ENCODE results near the gene GLIS1.

Gene GLIS1

DNA sequence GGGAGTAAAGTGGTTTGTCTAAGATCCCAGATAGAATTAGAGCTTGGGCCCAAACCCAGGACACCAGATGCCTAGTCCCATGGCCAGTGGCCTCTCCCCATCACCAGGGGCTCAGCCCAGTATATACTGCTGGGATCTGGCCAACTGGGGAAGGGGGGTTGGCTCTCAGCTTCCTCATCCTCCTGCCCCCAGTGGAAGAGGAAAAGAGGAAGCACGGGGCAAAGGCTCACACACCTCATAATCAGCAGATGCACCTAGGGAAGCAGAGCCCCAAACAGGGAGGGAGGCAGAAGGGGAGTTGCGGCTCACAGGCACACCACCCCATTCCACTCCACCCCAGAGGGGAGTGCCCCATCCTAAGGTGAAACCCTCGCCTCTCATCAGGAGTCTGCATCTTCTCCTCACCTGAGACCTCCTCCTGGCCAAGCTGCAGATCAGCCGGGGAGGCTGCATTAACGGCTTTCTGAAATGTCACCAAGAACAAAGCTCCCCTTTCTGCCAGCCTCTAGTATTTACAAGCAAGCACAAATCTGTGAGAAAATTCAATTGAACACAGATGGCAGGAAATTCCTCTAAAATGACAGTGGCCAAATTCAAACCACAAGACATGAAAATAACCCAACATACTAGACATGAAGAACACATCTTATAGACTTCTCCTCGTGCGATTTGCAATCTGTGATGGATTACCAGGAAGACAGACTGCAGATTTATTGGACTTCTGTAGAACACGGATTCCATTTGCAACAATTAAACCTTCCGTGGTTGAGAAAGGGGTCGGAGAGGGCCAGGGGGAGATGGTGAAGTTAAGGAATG is 82.8 kb downstream of the GLIS1 start:
- H3K4me3 ChIP-seq (ENCODE audit: low read depth, low read length), result no peak overlapping the region
- no peak for TF ChIP-seq CTCF (IDR thresholded peaks at IDR 0.05; ENCODE audit: low read depth, low read length)

GRCh38 chr1:53654216-53655210 is 84.5 kb downstream of the GLIS1 start:
- no peak overlapping the region for H3K4me3 ChIP-seq (ENCODE audit: low read depth, low read length)
- TF ChIP-seq CTCF (IDR thresholded peaks at IDR 0.05; ENCODE audit: low read depth, low read length), result no peak

- TF ChIP-seq CTCF (IDR thresholded peaks at IDR 0.05; ENCODE audit: low read depth, low read length), result no peak
- no peak overlapping the region for H3K4me3 ChIP-seq (ENCODE audit: low read depth, low read length)
Measured at GRCh38 chr1:53653631-53654030, 85.3 kb downstream of the GLIS1 start.

GRCh38 chr1:53653200-53653575 is 85.8 kb downstream of the GLIS1 start:
- no peak for TF ChIP-seq CTCF (IDR thresholded peaks at IDR 0.05; ENCODE audit: low read depth, low read length)
- H3K4me3 ChIP-seq (ENCODE audit: low read depth, low read length), result no peak overlapping the region

- no peak for TF ChIP-seq CTCF (IDR thresholded peaks at IDR 0.05; ENCODE audit: low read depth, low read length)
- H3K4me3 ChIP-seq (ENCODE audit: low read depth, low read length), result no peak overlapping the region
Measured at GRCh38 chr1:53652441-53653199, 86.3 kb downstream of the GLIS1 start.

DNA sequence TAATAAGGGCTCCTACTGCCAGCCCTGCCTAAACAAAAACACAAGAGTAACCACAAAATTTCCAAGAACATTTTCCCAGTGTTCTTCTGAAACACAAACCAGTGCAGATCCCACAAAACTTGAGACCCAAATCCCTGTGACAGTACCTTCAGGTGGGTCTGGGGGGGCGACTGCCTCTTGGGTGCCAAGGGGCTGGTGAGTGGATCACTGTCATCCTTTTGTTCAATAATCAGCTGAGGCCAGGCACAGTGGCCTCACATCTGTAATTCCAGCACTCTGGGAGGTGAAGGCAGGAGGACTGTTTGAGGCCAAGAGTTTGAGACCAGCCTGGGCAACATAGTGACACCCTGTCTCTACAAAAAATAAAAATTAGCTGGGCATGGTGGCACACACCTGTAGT is 87.6 kb downstream of the GLIS1 start:
- no peak overlapping the region for H3K4me3 ChIP-seq (ENCODE audit: low read depth, low read length)
- no peak for TF ChIP-seq CTCF (IDR thresholded peaks at IDR 0.05; ENCODE audit: low read depth, low read length)

All from WI38 (cell line).